Measurements from ENCODE around the gene NUDT11.
"Not testable (repeated sequence)": the region's sequence is repeated elsewhere in the genome, so short reads cannot be mapped to it uniquely, and the experiment has no call there.

DNA sequence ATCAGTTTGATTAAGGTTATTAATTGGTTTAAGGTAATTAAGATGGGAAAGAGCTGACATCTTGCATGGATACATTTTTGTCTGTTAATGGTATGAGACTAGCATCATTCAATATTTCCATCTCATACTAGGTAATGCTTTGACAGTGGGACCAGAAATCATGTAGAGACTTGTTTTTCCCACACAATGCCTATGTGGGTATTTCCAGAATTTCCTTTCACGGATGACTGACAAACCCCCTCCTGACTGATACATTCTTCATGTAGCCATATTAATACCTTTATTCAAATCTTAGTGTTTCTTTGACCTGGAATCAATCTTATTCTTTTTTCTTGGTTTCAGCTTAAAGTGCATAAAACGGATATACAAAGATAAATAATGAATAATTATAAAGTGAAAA is 22.7 kb upstream of the NUDT11 start:
- not testable (repeated sequence) for TF ChIP-seq POLR2AphosphoS5 (IDR thresholded peaks at IDR 0.05; ENCODE audit: low read depth, low read length); POLR2A (IDR thresholded peaks at IDR 0.05; ENCODE audit: low read depth, low read length); POU2F2 (IDR thresholded peaks at IDR 0.05; ENCODE audit: low read depth, low read length); TAF1 (IDR thresholded peaks at IDR 0.05; ENCODE audit: low read depth, low read length); PAX5 (IDR thresholded peaks at IDR 0.05; ENCODE audit: insufficient read depth, low read length, severe bottlenecking)

Measured in GM12891 (cell line).